K562 (cell line): ENCODE measurements around the gene DIP2C.

ENCODE experiments used
- AFF1 ChIP-seq, 2 experiments: fragments of 450-650 bp; IDR thresholded peaks; 2 replicates each; pipeline ENCODE4 v1.6.1; 2018; ENCODE audit warnings: mild to moderate bottlenecking in 2 of 2, low read depth in 1 of 2; ENCODE audit not compliant: partially characterized antibody in 2 of 2
- CEBPB ChIP-seq: fragments of 450-650 bp; IDR thresholded peaks from 2 replicates; pipeline ENCODE4 v1.6.1; 2016; ENCODE audit warnings: missing genetic modification characterization, missing compliant biosample characterization
- CREM ChIP-seq: IDR thresholded peaks from 2 replicates; pipeline ENCODE4 v1.6.1; 2014; ENCODE audit warnings: antibody characterized with exemption, low read depth
- EGR1 ChIP-seq: fragments of 450-650 bp; conservative IDR thresholded peaks from 2 replicates; pipeline ENCODE4 v1.6.1; 2017; ENCODE audit warnings: mild to moderate bottlenecking
- MITF ChIP-seq: IDR thresholded peaks from 2 replicates; pipeline ENCODE4 v1.6.1; 2014; ENCODE audit warnings: antibody characterized with exemption
- PHF21A ChIP-seq: fragments of 450-650 bp; IDR thresholded peaks from 2 replicates; pipeline ENCODE4 v1.6.1; 2017; ENCODE audit warnings: low read depth, borderline replicate concordance
- POLR2A ChIP-seq: fragments of 450-650 bp; conservative IDR thresholded peaks from 2 replicates; pipeline ENCODE4 v1.6.1; 2016
- RAD21 ChIP-seq, 2 experiments: fragments of 250-450 bp in 1 of 2; fragments of 450-650 bp in 1 of 2; sonication (Bioruptor Pico) in 1 of 2; formaldehyde crosslinking in 1 of 2; IDR thresholded peaks in 1 of 2; conservative IDR thresholded peaks in 1 of 2; 2 replicates each; pipeline versions ENCODE4 v1.4.0 to v1.8.0; 2020 to 2022; ENCODE audit warnings: mild to moderate bottlenecking in 2 of 2, moderate library complexity in 1 of 2
- RBM39 ChIP-seq: fragments of 200-400 bp; formaldehyde crosslinking; optimal IDR thresholded peaks from 2 replicates; pipeline ENCODE3; 2018; ENCODE audit warnings: low read depth, low read length
- SIN3A ChIP-seq, 2 experiments: fragments of 150-350 bp in 1 of 2; IDR thresholded peaks; 2 replicates each; pipeline ENCODE4 v1.6.1; 2011 to 2016; ENCODE audit warnings: borderline replicate concordance in 2 of 2, low read depth in 2 of 2, low read length in 2 of 2, mild to moderate bottlenecking in 2 of 2, moderate library complexity in 2 of 2; ENCODE audit not compliant: control insufficient read depth in 1 of 2
- SNRNP70 ChIP-seq: fragments of 200-400 bp; formaldehyde crosslinking; optimal IDR thresholded peaks from 2 replicates; pipeline ENCODE3; 2017; ENCODE audit warnings: low read depth, low read length
- ZNF121 ChIP-seq: sonication (generic); formaldehyde crosslinking; conservative IDR thresholded peaks from 2 replicates; pipeline ENCODE4 v1.8.0; 2022; ENCODE audit warnings: missing genetic modification reagents
- ZNF274 ChIP-seq: IDR thresholded peaks from 2 replicates; pipeline ENCODE4 v1.6.1; 2011; ENCODE audit warnings: low read depth, mild to moderate bottlenecking, low read length, moderate library complexity, borderline replicate concordance
- TF ChIP-seq, protein P1 (sequence below): fragments of 450-650 bp; formaldehyde crosslinking; IDR thresholded peaks from 2 replicates; pipeline ENCODE4 v1.4.0; 2022; ENCODE audit warnings: mild to moderate bottlenecking, moderate library complexity

DNA sequence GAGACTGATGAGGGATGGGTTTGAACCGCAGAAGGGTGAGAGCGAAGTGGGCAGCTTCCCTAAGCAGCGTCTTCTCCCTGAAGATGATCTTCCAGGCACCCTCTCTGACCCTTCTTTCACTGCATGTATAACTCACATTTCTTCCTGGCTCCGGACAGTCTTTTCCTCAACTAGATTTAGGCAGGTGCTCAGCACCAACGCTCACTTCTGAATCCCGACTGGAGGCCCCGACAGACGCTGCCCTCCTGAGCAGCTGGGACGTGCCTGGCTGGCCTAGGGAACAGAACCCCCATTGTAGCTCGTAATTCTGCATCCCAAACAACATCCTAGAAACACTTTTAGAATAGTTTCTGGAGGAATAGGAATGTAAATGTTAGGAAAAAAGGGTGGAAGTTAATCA is 206.6 kb downstream of the DIP2C start:
- TF ChIP-seq, protein P1, sequence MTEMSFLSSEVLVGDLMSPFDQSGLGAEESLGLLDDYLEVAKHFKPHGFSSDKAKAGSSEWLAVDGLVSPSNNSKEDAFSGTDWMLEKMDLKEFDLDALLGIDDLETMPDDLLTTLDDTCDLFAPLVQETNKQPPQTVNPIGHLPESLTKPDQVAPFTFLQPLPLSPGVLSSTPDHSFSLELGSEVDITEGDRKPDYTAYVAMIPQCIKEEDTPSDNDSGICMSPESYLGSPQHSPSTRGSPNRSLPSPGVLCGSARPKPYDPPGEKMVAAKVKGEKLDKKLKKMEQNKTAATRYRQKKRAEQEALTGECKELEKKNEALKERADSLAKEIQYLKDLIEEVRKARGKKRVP (CRISPR knock-in tag), result no peak
- TF ChIP-seq POLR2A (no peak), RAD21 (CRISPR knock-in tag; conservative IDR thresholded peaks at IDR 0.05 in 1 of 2, IDR thresholded peaks at IDR 0.05 in 1 of 2) (no peak), AFF1 (IDR thresholded peaks at IDR 0.05; ENCODE audit: low read depth in 1 of 2, partially characterized antibody in 2 of 2) (no peak), EGR1 (no peak), CEBPB (tag) (no peak), SIN3A (IDR thresholded peaks at IDR 0.05; ENCODE audit: borderline replicate concordance in 2 of 2, control insufficient read depth in 1 of 2, low read depth in 2 of 2, low read length in 2 of 2) (no peak), ZNF121 (CRISPR knock-in tag) (no peak), ZNF274 (no peak), MITF (no peak), PHF21A (no peak), SNRNP70 (no peak), RBM39 (no peak), CREM (no peak)
